ENCODE results near the gene TSKS. TPM values are rescaled to one million over a fixed set of nuclear protein-coding genes. Genes with fewer than 3 reads are reported as not detected.
A peak's percentile ranks its signal among the peaks of the same experiment; 100 is the strongest.

Gene TSKS
- under 1 TPM in 6 of 9 donors, not detected in 3; 0.23 to 0.77 (median 0.34) TPM for total RNA-seq
- polyA plus RNA-seq, result under 1 TPM; 0.49 to 0.72 TPM
- long read RNA-seq, donor 1, result 0 reads
- long read RNA-seq, donor 2, partial matches to known transcripts, result 0 of 1 reads
- long read RNA-seq, donor 2, other reads (novel, unspliced or antisense), result 1 of 1 reads
- long read RNA-seq, donor 3, result 0 reads

GRCh38 chr19:49763230-49763629 lies at the start of gene TSKS:
Gene TSKS, minus strand, starts transcription at chr19:49763306. Its CDS starts 59 bp downstream, at chr19:49763247.
- no peak for TF ChIP-seq CTCF (IDR thresholded peaks at IDR 0.05)
- TF ChIP-seq POLR2A (IDR thresholded peaks at IDR 0.05), result no peak
- no peak within 1 kb of the TSS for H3K4me3 ChIP-seq
- H3K36me3 ChIP-seq, result no peaks in the 10 kb centered on the region
- DNase-seq (no peak), ATAC-seq (no peak)
- intact Hi-C loops (cut with DNase I), result loop anchor here in 1 of 10 donors (5.0 kb wide), 2 partner anchors 46 to 71 kb away; partner anchors contain the start of gene CPT1C
- WGBS, 4 donors, result 75 to 80% (median 77%) methylated on average over 6 of the region's 6 CpGs
- peaks cover 0 to 27% (median 17%) of the 10 kb centered on the region in 12 donors for H3K4me1 ChIP-seq
- no peaks in the 10 kb centered on the region for H3K9me3 ChIP-seq
- peak within 1 kb of the TSS in 9 of 12 donors; percentile 11 to 88 (median 66) for H3K27ac ChIP-seq
- no peaks in the 10 kb centered on the region for H3K27me3 ChIP-seq

GRCh38 chr19:49812452-49812996 lies 49.4 kb upstream of the TSKS start:
- intact Hi-C loops (cut with DNase I), result loop anchor here in 5 of 10 donors (2.0 to 5.0 kb wide), 6 partner anchors 40 to 135 kb away; partner anchors contain the start of genes AP2A1 (in 2 of the 5), AKT1S1 (in 1 of the 5), PNKP (in 1 of the 5) and PRMT1 (in 1 of the 5)
- Histone ChIP-seq H3K36me3 (peaks cover 0 to 6% (median 0%) of the 10 kb centered on the region in 9 donors), H3K9me3 (no peaks in the 10 kb centered on the region), H3K4me3 (peak overlapping the region; percentile 43 to 83 (median 70)), H3K27ac (peak overlapping the region; percentile 69 to 95 (median 88)), H3K4me1 (peaks cover 0 to 46% (median 25%) of the 10 kb centered on the region in 12 donors), H3K27me3 (no peaks in the 10 kb centered on the region)
- 32 to 48% (median 43%) methylated on average over 9 to 11 of the region's 11 CpGs for WGBS, 4 donors
- TF ChIP-seq POLR2A (IDR thresholded peaks at IDR 0.05) (no peak), CTCF (IDR thresholded peaks at IDR 0.05) (no peak)
- ATAC-seq (no peak), DNase-seq (no peak)

GRCh38 chr19:49811328-49811727 lies 48.2 kb upstream of the TSKS start:
- peaks cover 0 to 43% (median 19%) of the 10 kb centered on the region in 12 donors for H3K4me1 ChIP-seq
- no peaks in the 10 kb centered on the region for H3K27me3 ChIP-seq
- DNase-seq (no peak), ATAC-seq (no peak)
- H3K36me3 ChIP-seq, result peaks cover 0 to 15% (median 5%) of the 10 kb centered on the region in 9 donors
- 93 to 94% (median 93%) methylated on average over 6 of the region's 6 CpGs for WGBS, 4 donors
- no peak for TF ChIP-seq CTCF (IDR thresholded peaks at IDR 0.05)
- TF ChIP-seq POLR2A (IDR thresholded peaks at IDR 0.05), result no peak
- H3K9me3 ChIP-seq, result no peaks in the 10 kb centered on the region
- H3K27ac ChIP-seq, result no peak overlapping the region
- intact Hi-C loops (cut with DNase I), result loop anchor here in 2 of 10 donors (5.0 kb wide), 3 partner anchors 41 to 134 kb away; partner anchors contain the start of genes AP2A1 (in 1 of the 2), PRMT1 (in 1 of the 2) and PTOV1 (in 1 of the 2)
- no peak overlapping the region for H3K4me3 ChIP-seq

GRCh38 chr19:49809941-49810389 lies 46.9 kb upstream of the TSKS start:
- WGBS, 4 donors, result 83 to 94% (median 89%) methylated on average over 5 of the region's 5 CpGs
- no peaks in the 10 kb centered on the region for H3K9me3 ChIP-seq
- peaks cover 0 to 27% (median 19%) of the 10 kb centered on the region in 9 donors for H3K36me3 ChIP-seq
- TF ChIP-seq CTCF (IDR thresholded peaks at IDR 0.05) (no peak), POLR2A (IDR thresholded peaks at IDR 0.05) (no peak)
- no peak for ATAC-seq
- peak overlapping the region; percentile 60 to 99 (median 74) for H3K4me3 ChIP-seq
- intact Hi-C loops (cut with DNase I), result loop anchor here in 7 of 10 donors (2.0 to 5.0 kb wide), 6 partner anchors 38 to 133 kb away; partner anchors contain the start of genes AP2A1 (in 5 of the 7), PRMT1 (in 2 of the 7) and PTOV1 (in 1 of the 7)
- no peaks in the 10 kb centered on the region for H3K27me3 ChIP-seq
- peaks cover 0 to 43% (median 19%) of the 10 kb centered on the region in 12 donors for H3K4me1 ChIP-seq
- DNase-seq, result no peak
- H3K27ac ChIP-seq, result peak overlapping the region; percentile 72 to 90 (median 88)
